22Rv1 (cell line): ENCODE data around the gene CDH9.

Experiments used
- CTCF ChIP-seq: fragments of 450-650 bp; IDR thresholded peaks from 2 replicates; pipeline ENCODE4 v1.5.1; 2017; ENCODE audit warnings: mild to moderate bottlenecking
- ZFX ChIP-seq: fragments of 450-650 bp; IDR thresholded peaks from 2 replicates; pipeline ENCODE4 v1.6.1; 2017; ENCODE audit warnings: antibody characterized with exemption, borderline replicate concordance

GRCh38 chr5:26981750-26982149 is 56.6 kb downstream of the CDH9 start:
- TF ChIP-seq CTCF, result no peak
- no peak for TF ChIP-seq ZFX
